MM.1S (cell line): ENCODE results near the gene ADK.

Experiments used
- DNase-seq: peaks from one replicate; pipeline ENCODE4 v3.0.0-alpha.2; 2015
- H2AFZ ChIP-seq: fragments of 300-600 bp; sonication (generic); 2 replicates; pipeline ENCODE4 v1.6.0; 2016; ENCODE audit warnings: antibody characterized with exemption, low read length
- H3F3A ChIP-seq: fragments of 300-600 bp; sonication (generic); 2 replicates; pipeline ENCODE4 v1.6.1; 2016; ENCODE audit warnings: mild to moderate bottlenecking, antibody characterized with exemption, low read length, moderate library complexity, mixed read lengths; ENCODE audit not compliant: insufficient read depth
- H3K27ac ChIP-seq: fragments of 300-600 bp; sonication (generic); 2 replicates; pipeline ENCODE4 v1.5.1; 2016; ENCODE audit warnings: mild to moderate bottlenecking, low read length
- H3K27me3 ChIP-seq: fragments of 300-600 bp; sonication (generic); replicated peaks from 2 replicates; pipeline ENCODE4 v1.6.0; 2016; ENCODE audit warnings: low read length; ENCODE audit not compliant: insufficient read depth
- H3K36me3 ChIP-seq: fragments of 300-600 bp; sonication (generic); replicated peaks from 2 replicates; pipeline ENCODE4 v1.6.1; 2016; ENCODE audit warnings: mild to moderate bottlenecking, low read length, mixed read lengths; ENCODE audit not compliant: insufficient read depth
- H3K4me1 ChIP-seq: fragments of 300-600 bp; sonication (generic); 2 replicates; pipeline ENCODE4 v1.6.1; 2016; ENCODE audit warnings: low read length, mixed read lengths
- H3K4me2 ChIP-seq: fragments of 300-600 bp; sonication (generic); 2 replicates; pipeline ENCODE4 v1.6.0; 2016; ENCODE audit warnings: low read depth, low read length
- H3K4me3 ChIP-seq: fragments of 300-600 bp; sonication (generic); 2 replicates; pipeline ENCODE4 v1.5.1; 2016; ENCODE audit warnings: low read length, mixed read lengths
- H3K79me2 ChIP-seq: fragments of 300-600 bp; sonication (generic); 2 replicates; pipeline ENCODE4 v1.6.1; 2016; ENCODE audit warnings: mixed run types, low read length, mixed read lengths
- H3K9ac ChIP-seq: fragments of 300-600 bp; sonication (generic); 2 replicates; pipeline ENCODE4 v1.6.1; 2016; ENCODE audit warnings: low read length, mixed read lengths
- H3K9me2 ChIP-seq: fragments of 300-600 bp; sonication (generic); replicated peaks from 2 replicates; pipeline ENCODE4 v1.6.1; 2016; ENCODE audit warnings: mild to moderate bottlenecking, low read length, mixed read lengths; ENCODE audit not compliant: insufficient read depth
- H3K9me3 ChIP-seq: fragments of 300-600 bp; sonication (generic); replicated peaks from 2 replicates; pipeline ENCODE4 v1.6.1; 2016; ENCODE audit warnings: mild to moderate bottlenecking, low read length, mixed read lengths; ENCODE audit not compliant: insufficient read depth
- H4K20me1 ChIP-seq: fragments of 300-600 bp; sonication (generic); 2 replicates; pipeline ENCODE4 v1.6.1; 2016; ENCODE audit warnings: mild to moderate bottlenecking, low read length, moderate library complexity, mixed read lengths; ENCODE audit not compliant: insufficient read depth
- CTCF ChIP-seq: fragments of 300-600 bp; sonication (generic); IDR thresholded peaks from 2 replicates; pipeline ENCODE4 v1.5.1; 2016; ENCODE audit warnings: antibody characterized with exemption, low read length, mixed read lengths
- EZH2 ChIP-seq: fragments of 300-600 bp; sonication (generic); optimal IDR thresholded peaks from 2 replicates; pipeline ENCODE3; 2017; ENCODE audit warnings: low read depth, mild to moderate bottlenecking, antibody characterized with exemption, low read length, mixed read lengths
- EZH2phosphoT487 ChIP-seq: fragments of 300-600 bp; sonication (generic); IDR thresholded peaks from 2 replicates; pipeline ENCODE4 v1.6.1; 2018; ENCODE audit warnings: antibody characterized with exemption, low read length

Gene ADK

GRCh38 chr10:74111799-74112198 is 39.2 kb upstream of the ADK start:
- Histone ChIP-seq H3K79me2 (no peaks in the 10 kb centered on the region), H3K36me3 (no peaks in the 10 kb centered on the region)

GRCh38 chr10:74113546-74113945 is 37.5 kb upstream of the ADK start:
- no peaks in the 10 kb centered on the region for H3K79me2 ChIP-seq
- TF ChIP-seq CTCF (no peak), EZH2phosphoT487 (no peak), EZH2 (no peak)
- H4K20me1 ChIP-seq = no peaks in the 10 kb centered on the region
- H3K4me3 ChIP-seq = no peak overlapping the region
- no peaks in the 10 kb centered on the region for H3K27me3 ChIP-seq
- no peaks in the 10 kb centered on the region for H3K4me1 ChIP-seq
- H2AFZ ChIP-seq = no peak overlapping the region
- DNase-seq = no peak
- H3F3A ChIP-seq = no peaks in the 10 kb centered on the region
- no peaks in the 10 kb centered on the region for H3K36me3 ChIP-seq
- no peaks in the 10 kb centered on the region for H3K9me3 ChIP-seq
- no peaks in the 10 kb centered on the region for H3K9me2 ChIP-seq
- no peak overlapping the region for H3K27ac ChIP-seq
- H3K4me2 ChIP-seq = no peak overlapping the region
- H3K9ac ChIP-seq = no peak overlapping the region

More at GRCh38 chr10:74111799-74112198, 39.2 kb upstream of the ADK start:
- Histone ChIP-seq H3K9ac (no peak overlapping the region), H3K4me2 (no peak overlapping the region), H3K9me3 (no peaks in the 10 kb centered on the region), H3K27ac (no peak overlapping the region), H4K20me1 (no peaks in the 10 kb centered on the region), H3K27me3 (no peaks in the 10 kb centered on the region), H3K9me2 (no peaks in the 10 kb centered on the region), H3K4me1 (no peaks in the 10 kb centered on the region), H3F3A (no peaks in the 10 kb centered on the region), H2AFZ (no peak overlapping the region), H3K4me3 (no peak overlapping the region)
- no peak for DNase-seq
- no peak for TF ChIP-seq CTCF
- no peak for TF ChIP-seq EZH2phosphoT487
- no peak for TF ChIP-seq EZH2

GRCh38 chr10:74114041-74114448 is 37.0 kb upstream of the ADK start:
- no peaks in the 10 kb centered on the region for H3F3A ChIP-seq
- DNase-seq = no peak
- no peak for TF ChIP-seq EZH2phosphoT487
- no peak overlapping the region for H3K4me3 ChIP-seq
- H3K9me2 ChIP-seq = no peaks in the 10 kb centered on the region
- H3K79me2 ChIP-seq = no peaks in the 10 kb centered on the region
- no peaks in the 10 kb centered on the region for H3K9me3 ChIP-seq
- no peak overlapping the region for H2AFZ ChIP-seq
- no peaks in the 10 kb centered on the region for H3K36me3 ChIP-seq
- H3K4me1 ChIP-seq = no peaks in the 10 kb centered on the region
- H3K27me3 ChIP-seq = no peaks in the 10 kb centered on the region
- H4K20me1 ChIP-seq = no peaks in the 10 kb centered on the region
- no peak overlapping the region for H3K4me2 ChIP-seq
- H3K9ac ChIP-seq = no peak overlapping the region
- no peak overlapping the region for H3K27ac ChIP-seq

GRCh38 chr10:74117738-74118137 is 33.3 kb upstream of the ADK start:
- Histone ChIP-seq H3K9ac (no peak overlapping the region), H3K79me2 (no peaks in the 10 kb centered on the region), H3K4me2 (no peak overlapping the region), H3K4me3 (no peak overlapping the region), H2AFZ (no peak overlapping the region), H3K4me1 (no peaks in the 10 kb centered on the region), H3K9me3 (no peaks in the 10 kb centered on the region), H3K27me3 (no peaks in the 10 kb centered on the region), H3K9me2 (no peaks in the 10 kb centered on the region), H3F3A (no peaks in the 10 kb centered on the region; the same call in 1 of the 2 replicates), H4K20me1 (no peaks in the 10 kb centered on the region), H3K27ac (no peak overlapping the region), H3K36me3 (peaks cover 14% of the 10 kb centered on the region; the same call in 1 of the 2 replicates)
- TF ChIP-seq EZH2 = no peak
- no peak for TF ChIP-seq EZH2phosphoT487
- TF ChIP-seq CTCF = no peak
- DNase-seq = no peak
